Suppressor macrophage treated with lipopolysaccharide for 4 hours (primary cell): Measurements from ENCODE around the gene OR10H5.
"Not testable (repeated sequence)": the region's sequence is repeated elsewhere in the genome, so short reads cannot be mapped to it uniquely, and the experiment has no call there.

Source experiments
- DNase-seq: peaks from one replicate; pipeline ENCODE4 v3.0.0-alpha.2; 2020

Gene OR10H5, protein sequence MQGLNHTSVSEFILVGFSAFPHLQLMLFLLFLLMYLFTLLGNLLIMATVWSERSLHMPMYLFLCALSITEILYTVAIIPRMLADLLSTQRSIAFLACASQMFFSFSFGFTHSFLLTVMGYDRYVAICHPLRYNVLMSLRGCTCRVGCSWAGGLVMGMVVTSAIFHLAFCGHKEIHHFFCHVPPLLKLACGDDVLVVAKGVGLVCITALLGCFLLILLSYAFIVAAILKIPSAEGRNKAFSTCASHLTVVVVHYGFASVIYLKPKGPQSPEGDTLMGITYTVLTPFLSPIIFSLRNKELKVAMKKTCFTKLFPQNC

GRCh38 chr19:15787611-15788155, at the start of gene OR10H5:
Gene OR10H5 (plus strand): TSS chr19:15787661. CDS start chr19:15794049, 6,388 bp downstream.
- no peak for DNase-seq

DNA sequence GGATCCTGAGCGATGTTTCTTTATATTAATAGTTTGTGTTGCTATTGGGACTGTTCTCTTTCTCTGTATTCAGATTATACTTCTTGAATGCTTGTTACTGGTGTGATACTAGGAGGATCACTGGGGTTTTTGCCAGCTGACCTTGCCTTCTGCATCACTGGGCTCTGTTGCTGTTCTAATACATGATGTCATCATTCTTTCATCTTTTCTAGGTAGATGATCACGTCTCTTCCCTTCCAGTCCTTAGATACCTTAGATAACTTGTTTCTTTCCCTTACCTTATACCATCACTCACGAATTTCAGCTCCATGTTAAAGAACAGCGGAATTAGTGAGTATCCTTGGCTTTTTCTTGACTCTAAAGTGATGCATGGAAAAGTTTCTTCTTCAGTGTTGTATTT, 49.7 kb upstream of the OR10H5 start, which contains the start of gene OR10H3:
TSS of gene OR10H3 (plus strand) at position 264 of the 400 bp plus-strand sequence. CDS start 3,408 bp downstream, outside the sequence.
- no peak for DNase-seq

DNA sequence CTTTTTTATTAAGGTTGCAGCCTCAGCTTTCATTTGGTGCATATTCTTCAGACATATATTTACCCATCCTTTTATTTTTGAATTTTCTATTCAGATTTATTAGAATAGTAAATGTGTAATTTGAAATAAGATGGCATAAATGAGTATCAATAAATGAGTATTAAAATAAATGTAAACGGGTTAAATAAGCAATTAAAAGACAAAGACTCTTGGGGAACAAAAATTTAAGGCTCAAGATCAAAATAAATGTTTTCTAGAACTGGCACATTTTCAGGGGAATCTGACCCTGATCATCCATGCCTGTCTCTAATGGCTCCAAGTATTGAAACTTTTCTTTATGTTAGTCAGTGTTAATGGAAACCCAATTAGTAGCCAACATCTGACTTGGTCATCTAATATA, 46.7 kb upstream of the OR10H5 start:
- DNase-seq = no peak

DNA sequence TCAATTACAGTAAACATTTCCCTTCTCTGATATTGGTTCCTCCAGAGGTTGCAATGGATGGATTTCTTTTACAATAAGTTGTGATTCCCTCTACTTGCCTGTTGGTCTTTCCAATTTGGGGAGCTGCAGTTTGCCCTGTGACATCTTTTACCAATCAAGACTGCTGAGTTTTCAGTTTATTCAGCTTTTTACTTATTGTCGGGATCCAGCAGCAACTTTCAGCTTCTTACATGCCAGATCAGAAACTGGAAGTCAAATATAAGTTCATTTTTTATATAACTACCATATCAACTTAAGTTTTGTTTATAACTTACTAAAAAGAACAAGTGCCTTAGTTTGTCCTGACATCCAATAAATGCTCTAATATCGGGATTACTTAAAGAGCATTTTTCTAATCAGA, 39.2 kb upstream of the OR10H5 start:
- no peak for DNase-seq

DNA sequence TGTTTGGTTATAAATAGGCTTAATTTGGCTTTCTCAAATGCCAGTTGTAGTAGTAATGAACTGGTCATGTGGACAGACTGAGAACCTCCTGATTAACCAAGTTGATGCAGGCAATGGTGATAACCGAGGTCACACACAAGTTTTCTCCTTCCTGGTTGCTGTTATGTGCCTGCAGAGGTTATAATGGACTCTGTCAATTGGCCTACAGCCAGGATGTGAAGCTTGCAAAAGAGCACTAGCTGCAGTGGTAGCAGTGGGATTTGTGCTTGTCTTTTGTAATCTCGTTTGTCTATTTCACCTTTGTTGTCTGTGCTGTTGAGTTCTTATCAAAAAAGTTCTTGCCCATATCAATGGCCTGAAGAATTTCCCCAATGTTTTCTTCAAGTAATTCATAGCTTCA, 29.1 kb upstream of the OR10H5 start:
- no peak for DNase-seq

DNA sequence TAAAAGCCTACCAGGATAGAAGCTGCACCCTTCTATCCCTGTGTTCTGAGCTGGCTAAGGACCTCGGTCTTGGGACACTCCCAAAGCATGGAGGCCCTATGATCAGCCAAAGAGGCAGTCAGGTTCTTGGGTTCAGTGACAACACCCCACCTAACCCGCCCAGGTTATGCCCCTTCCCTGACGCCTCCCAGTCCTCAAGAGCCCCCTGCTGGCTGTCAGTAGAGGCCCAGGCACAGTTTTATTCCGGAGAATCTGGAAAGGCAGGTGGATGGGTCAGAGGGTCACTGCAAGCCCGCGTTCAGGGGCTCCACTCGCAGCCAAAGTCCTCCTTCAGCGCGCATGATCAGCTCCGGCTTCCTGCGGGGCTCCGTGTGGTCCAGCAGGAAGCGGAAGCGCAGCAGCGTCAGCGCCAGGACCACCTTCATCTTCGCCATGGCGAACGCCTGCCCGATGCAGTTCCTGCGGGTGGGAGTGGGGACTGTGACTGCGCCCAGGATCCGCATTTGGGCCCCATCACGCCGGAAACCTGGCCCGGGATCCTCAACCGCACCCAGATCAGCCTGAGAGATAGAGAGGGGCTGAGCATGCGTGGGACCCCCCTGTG, 27.4 kb upstream of the OR10H5 start:
- DNase-seq = no peak

DNA sequence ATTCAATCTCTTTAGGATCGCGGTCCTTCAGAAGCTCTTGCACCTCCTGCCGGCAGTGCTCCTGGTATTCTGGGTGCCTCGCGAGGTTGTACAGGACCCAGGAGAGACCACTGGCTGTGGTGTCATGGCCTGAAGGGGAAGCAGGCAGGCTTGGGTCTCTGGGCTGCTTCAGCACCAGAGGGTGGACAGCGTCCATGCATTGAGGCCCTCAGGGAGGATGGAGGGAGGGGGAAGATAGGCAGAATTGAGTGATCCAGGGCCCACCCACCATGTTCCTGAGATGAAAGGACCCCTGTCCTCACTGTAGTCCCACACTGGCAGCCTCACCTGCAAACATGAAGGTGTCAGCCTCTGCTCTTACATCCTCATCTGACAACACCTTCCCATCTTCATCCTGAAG, 17.9 kb upstream of the OR10H5 start:
- no peak for DNase-seq

DNA sequence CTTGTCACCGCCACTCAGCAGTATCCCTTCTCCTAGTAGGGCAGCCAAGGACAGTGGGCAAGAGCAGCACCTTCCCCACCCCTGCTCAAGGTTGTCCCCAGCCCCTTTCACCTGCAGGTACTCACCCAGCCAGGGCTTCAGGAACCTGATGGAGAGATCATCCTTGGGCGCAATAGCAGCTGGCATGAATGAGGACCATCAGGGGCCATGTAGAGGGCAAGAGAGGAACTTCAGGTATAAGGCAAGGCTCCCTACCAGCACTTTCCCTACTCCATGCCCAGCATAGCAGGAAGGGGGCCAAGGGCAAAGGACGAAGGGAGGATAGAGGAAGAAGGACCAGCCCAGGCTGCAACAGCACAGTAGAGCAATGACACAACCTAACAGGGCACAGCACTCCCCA, 13.3 kb upstream of the OR10H5 start:
- not testable (repeated sequence) for DNase-seq

DNA sequence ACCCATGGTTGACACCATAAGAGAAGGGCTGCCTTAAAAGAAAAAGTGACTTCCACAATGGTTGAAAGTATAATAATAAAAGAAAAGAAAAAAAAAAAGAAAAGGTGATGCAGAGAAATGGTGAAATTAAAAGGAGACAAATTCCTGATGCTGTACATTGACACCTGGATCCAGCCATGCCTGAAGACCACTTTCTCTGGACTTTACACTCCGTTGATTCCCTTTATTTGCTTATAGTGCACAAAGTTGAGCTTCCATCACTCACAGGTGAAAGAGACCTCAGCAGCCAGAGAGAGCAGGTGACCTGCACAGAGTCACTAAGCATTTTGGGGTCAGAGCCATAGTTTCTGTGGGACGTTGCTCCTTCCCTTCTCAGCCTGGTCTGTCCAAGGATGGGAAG, 12.2 kb upstream of the OR10H5 start:
- no peak for DNase-seq

GRCh38 chr19:15776264-15776663, 11.2 kb upstream of the OR10H5 start:
- no peak for DNase-seq

DNA sequence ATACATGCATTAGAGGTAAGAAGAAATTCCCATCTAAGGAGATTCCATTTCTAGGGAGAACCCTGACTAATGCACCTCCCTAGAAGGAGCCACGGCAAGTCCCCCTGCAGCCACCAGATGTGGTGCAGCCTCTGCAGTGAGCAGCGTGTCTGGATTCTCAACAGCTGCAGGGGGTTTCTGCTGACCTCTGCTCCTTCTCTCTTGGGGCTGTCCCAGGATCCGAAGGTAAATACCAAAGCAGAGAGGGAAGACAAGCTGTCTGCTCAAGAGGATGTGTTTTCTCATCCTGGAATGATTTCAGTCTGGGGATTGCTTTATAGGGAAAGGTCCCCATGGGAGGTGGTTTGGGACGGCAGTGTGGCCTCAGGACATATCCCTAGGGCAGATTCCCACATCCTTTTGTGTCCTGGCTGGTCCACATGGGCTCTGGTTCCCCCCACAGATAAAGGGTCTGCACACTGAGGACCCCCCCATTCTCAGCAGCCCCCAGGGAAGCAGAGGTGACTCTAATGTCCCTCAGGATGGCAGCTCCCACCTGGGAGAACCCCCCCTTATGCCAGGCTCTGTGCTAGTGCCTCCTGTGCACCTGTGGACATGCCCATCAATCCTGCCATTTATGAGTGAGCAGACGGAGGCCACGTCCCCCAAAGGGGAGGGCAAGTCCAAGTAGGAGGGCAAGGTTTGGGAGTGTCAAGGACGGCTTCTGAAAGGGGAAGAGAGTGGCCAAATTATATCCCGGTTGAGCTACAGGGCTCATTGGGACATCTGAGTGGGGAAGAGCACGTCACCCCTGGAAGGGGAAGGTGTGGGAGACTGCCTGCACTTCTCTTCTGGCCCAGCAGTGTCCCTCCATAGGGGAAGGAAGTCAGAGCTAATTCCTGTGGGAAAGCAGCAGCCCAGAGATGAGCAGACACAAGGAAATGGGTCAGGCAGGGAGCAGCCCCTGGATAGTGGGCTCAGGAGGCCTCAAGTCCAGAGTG, 10.2 kb upstream of the OR10H5 start:
- no peak for DNase-seq

GRCh38 chr19:15779756-15780476, 7.5 kb upstream of the OR10H5 start:
- DNase-seq = no peak

GRCh38 chr19:15780610-15781418, 6.6 kb upstream of the OR10H5 start:
- no peak for DNase-seq

- DNase-seq = no peak
These were observed 5.8 kb upstream of the OR10H5 start for GRCh38 chr19:15781661-15782060.

GRCh38 chr19:15782211-15782610, 5.2 kb upstream of the OR10H5 start:
- DNase-seq = no peak

GRCh38 chr19:15782896-15783295, 4.6 kb upstream of the OR10H5 start:
- DNase-seq = not testable (repeated sequence)

- no peak for DNase-seq
These were observed 1.3 kb downstream of the OR10H5 start for GRCh38 chr19:15788594-15789270.

DNA sequence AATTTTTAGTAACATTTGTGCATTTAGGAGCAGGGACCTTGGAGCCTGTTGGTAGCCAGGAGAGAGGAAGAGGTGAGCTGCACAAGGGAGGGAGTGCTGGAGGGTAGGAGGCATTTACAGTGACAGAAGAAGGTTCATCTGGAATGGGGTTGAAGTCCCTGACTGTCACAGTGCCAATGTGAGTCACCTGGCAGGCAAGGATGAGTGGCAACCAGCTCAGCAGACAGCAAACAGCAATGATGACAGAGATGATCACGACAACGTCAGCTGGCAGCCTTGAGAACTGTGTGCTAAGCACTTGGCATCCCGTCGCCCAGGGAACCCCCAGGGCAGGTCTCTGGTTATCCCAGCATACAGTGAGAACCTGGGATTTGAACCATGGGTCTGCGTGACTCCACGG, 2.6 kb downstream of the OR10H5 start:
- DNase-seq = no peak

GRCh38 chr19:15794279-15794678, 6.8 kb downstream of the OR10H5 start:
- not testable (repeated sequence) for DNase-seq

- DNase-seq = no peak
These were observed 22.9 kb downstream of the OR10H5 start for GRCh38 chr19:15810335-15810734.

- DNase-seq = no peak
These were observed 24.0 kb downstream of the OR10H5 start for GRCh38 chr19:15811476-15811875.
